Measurements from ENCODE around the gene C1QTNF3. TPM values are rescaled to one million over a fixed set of nuclear protein-coding genes. Genes with fewer than 3 reads are reported as not detected.

Gene C1QTNF3
- total RNA-seq, 1 experiment from 2014 or later: 12.9 TPM

DNA sequence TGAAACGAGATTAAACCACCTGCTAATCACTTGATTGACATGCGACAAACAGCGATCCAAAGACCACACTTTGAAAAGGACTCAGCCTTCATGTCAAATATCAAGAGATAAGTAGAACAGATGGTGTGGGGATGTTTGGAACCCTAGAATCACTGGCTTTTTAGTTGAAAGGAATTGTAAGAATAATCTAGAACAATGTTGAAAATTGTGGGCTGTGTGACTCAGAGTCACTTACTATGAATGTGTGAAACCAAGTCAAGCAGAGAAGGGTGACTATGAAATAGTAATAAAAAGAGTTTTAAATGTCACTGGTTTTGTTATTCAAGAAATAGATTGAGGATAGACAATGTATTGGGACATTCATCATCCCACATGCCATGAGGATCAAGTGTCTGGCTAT, 14.1 kb upstream of the C1QTNF3 start:
- H3K9me2 ChIP-seq (replicated peaks; ENCODE audit: insufficient read depth, low read length): no peaks in the 10 kb centered on the region; the same call in 1 of the 2 replicates
- H3K9me3 ChIP-seq (ENCODE audit: low read length): no peaks in the 10 kb centered on the region
- no peak overlapping the region for H2AFZ ChIP-seq (ENCODE audit: low read length)
- no peak overlapping the region for H3K27ac ChIP-seq (ENCODE audit: low read length)
- no peak overlapping the region for H3K9ac ChIP-seq (ENCODE audit: low read length)
- no peaks in the 10 kb centered on the region for H4K20me1 ChIP-seq (ENCODE audit: insufficient read depth, low read depth, low read length)
- no peaks in the 10 kb centered on the region for H3K79me2 ChIP-seq (ENCODE audit: low read length)
- H3K27me3 ChIP-seq (ENCODE audit: low read length): no peaks in the 10 kb centered on the region
- no peak overlapping the region for H3K4me3 ChIP-seq (ENCODE audit: low read length)
- no peaks in the 10 kb centered on the region for H3K4me1 ChIP-seq (ENCODE audit: low read length)
- H3K4me2 ChIP-seq (ENCODE audit: low read depth, low read length, poor library complexity, severe bottlenecking): no peak overlapping the region
- H3K36me3 ChIP-seq (ENCODE audit: insufficient read depth, low read length): no peaks in the 10 kb centered on the region
- no peak for DNase-seq

DNA sequence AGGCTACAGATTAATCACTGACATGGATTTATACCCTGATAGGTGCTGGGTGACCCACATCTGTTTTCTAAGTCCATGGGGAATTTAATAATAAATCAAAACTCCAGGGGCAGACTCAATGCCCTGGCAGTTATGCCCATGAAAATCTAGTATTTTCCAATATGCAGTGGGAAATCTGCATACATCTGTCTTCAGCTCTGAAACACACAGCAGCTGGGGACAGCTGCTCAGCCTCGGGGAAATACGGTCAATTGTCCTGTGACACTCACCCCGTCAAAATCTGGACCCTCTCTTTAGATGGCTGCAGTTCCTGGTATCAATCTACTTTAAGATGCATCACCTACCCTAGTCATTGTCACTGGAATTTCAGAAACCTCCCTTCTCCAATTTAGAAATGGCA, 12.7 kb upstream of the C1QTNF3 start:
- no peaks in the 10 kb centered on the region for H3K27me3 ChIP-seq (ENCODE audit: low read length)
- H3K27ac ChIP-seq (ENCODE audit: low read length): no peak overlapping the region
- H3K79me2 ChIP-seq (ENCODE audit: low read length): no peaks in the 10 kb centered on the region
- no peaks in the 10 kb centered on the region for H3K9me3 ChIP-seq (ENCODE audit: low read length)
- H3K4me3 ChIP-seq (ENCODE audit: low read length): no peak overlapping the region
- H4K20me1 ChIP-seq (ENCODE audit: insufficient read depth, low read depth, low read length): no peaks in the 10 kb centered on the region
- no peaks in the 10 kb centered on the region for H3K4me1 ChIP-seq (ENCODE audit: low read length)
- H3K4me2 ChIP-seq (ENCODE audit: low read depth, low read length, poor library complexity, severe bottlenecking): no peak overlapping the region
- H3K36me3 ChIP-seq (ENCODE audit: insufficient read depth, low read length): no peaks in the 10 kb centered on the region
- no peak overlapping the region for H3K9ac ChIP-seq (ENCODE audit: low read length)
- H2AFZ ChIP-seq (ENCODE audit: low read length): no peak overlapping the region
- no peak for DNase-seq
- no peaks in the 10 kb centered on the region; the same call in 1 of the 2 replicates for H3K9me2 ChIP-seq (replicated peaks; ENCODE audit: insufficient read depth, low read length)

DNA sequence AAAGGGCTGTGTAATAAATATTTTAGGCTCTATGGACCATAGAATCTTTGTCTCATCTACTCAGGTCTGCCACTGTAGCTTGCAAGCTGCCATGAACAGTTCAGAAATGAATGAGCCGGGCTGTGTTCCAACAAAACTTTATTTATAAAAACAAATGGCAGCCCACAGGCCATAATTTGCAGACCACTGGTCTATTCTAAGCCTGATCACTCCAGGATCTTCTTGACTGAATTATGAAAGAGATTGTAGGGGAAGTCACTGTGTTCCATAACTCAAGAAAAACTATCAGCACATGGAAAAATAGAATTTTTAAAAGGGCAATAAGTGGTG, 11.4 kb upstream of the C1QTNF3 start:
- H3K79me2 ChIP-seq (ENCODE audit: low read length): no peaks in the 10 kb centered on the region
- H3K4me2 ChIP-seq (ENCODE audit: low read depth, low read length, poor library complexity, severe bottlenecking): no peak overlapping the region
- H4K20me1 ChIP-seq (ENCODE audit: insufficient read depth, low read depth, low read length): no peaks in the 10 kb centered on the region
- no peaks in the 10 kb centered on the region for H3K36me3 ChIP-seq (ENCODE audit: insufficient read depth, low read length)
- H3K9me2 ChIP-seq (replicated peaks; ENCODE audit: insufficient read depth, low read length): no peaks in the 10 kb centered on the region; the same call in 1 of the 2 replicates
- no peak overlapping the region for H2AFZ ChIP-seq (ENCODE audit: low read length)
- no peak overlapping the region for H3K4me3 ChIP-seq (ENCODE audit: low read length)
- no peaks in the 10 kb centered on the region for H3K4me1 ChIP-seq (ENCODE audit: low read length)
- H3K27ac ChIP-seq (ENCODE audit: low read length): no peak overlapping the region
- H3K9ac ChIP-seq (ENCODE audit: low read length): no peak overlapping the region
- DNase-seq: no peak
- H3K9me3 ChIP-seq (ENCODE audit: low read length): no peaks in the 10 kb centered on the region
- no peaks in the 10 kb centered on the region for H3K27me3 ChIP-seq (ENCODE audit: low read length)

DNA sequence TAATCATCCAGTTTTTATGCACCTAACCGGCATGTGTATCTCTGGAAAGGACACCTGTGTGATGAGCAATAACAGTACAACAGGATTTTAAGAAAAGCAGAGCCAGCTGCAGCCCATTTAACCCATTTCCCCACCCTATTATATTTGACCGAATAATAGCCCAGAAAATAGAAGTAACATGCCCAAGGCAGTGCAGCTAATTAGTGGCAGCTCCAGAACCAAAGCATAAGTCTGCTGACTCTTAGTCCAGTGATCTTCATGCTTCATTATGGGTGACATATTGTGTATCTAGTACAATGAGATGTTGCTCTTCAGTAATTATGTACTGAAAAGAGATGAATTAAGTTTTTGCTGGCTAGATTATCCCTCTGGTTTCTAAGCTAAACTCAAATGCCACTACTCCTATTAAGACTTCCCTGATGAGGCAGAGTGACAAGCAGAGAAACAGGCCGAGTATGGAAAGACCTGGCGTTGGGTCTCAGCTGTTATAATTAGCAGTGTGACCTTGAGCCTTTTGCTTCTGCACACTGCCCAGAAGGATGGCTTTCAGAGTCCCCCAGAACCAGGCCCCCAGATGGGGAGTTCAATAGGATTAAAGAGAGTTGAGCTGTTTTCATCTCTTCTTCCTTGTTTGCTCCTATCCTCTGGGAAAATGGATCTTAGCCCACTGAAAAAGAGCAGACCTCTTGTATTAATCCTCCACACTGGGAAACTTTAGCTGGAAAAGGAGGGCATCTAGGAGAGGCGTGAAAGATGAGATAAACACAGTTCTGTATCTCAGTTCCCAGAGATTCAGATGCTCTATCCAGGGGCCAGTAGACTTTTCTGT, 10.8 kb upstream of the C1QTNF3 start:
- Histone ChIP-seq H4K20me1 (ENCODE audit: insufficient read depth, low read depth, low read length) (no peaks in the 10 kb centered on the region), H3K4me2 (ENCODE audit: low read depth, low read length, poor library complexity, severe bottlenecking) (no peak overlapping the region), H3K4me1 (ENCODE audit: low read length) (no peaks in the 10 kb centered on the region), H3K79me2 (ENCODE audit: low read length) (no peaks in the 10 kb centered on the region), H2AFZ (ENCODE audit: low read length) (no peak overlapping the region), H3K27ac (ENCODE audit: low read length) (no peak overlapping the region), H3K9me2 (replicated peaks; ENCODE audit: insufficient read depth, low read length) (no peaks in the 10 kb centered on the region; the same call in 1 of the 2 replicates), H3K27me3 (ENCODE audit: low read length) (no peaks in the 10 kb centered on the region), H3K9me3 (ENCODE audit: low read length) (no peaks in the 10 kb centered on the region), H3K9ac (ENCODE audit: low read length) (no peak overlapping the region), H3K4me3 (ENCODE audit: low read length) (no peak overlapping the region), H3K36me3 (ENCODE audit: insufficient read depth, low read length) (no peaks in the 10 kb centered on the region)
- DNase-seq: no peak

DNA sequence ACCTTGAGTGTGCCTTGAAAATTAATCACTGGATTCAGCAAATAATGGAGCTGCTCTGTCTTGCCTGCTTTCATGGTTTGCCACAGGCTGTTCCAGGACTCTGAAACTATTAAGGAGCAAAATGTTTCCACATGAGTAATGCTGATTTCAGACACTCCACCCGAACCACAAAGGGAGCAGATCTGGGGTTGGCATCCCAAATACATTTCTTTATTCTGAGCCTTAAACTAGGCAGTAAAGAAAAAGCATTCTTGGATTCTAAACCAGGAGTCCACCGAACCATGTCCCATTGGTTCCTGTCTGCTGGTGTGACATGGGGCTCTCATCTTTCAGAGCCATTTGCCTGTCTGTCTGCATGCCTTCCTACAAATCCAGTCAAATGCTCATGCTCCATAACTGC, 10.1 kb upstream of the C1QTNF3 start:
- H3K36me3 ChIP-seq (ENCODE audit: insufficient read depth, low read length): no peaks in the 10 kb centered on the region
- no peak overlapping the region for H3K4me3 ChIP-seq (ENCODE audit: low read length)
- H3K4me2 ChIP-seq (ENCODE audit: low read depth, low read length, poor library complexity, severe bottlenecking): no peak overlapping the region
- no peaks in the 10 kb centered on the region for H4K20me1 ChIP-seq (ENCODE audit: insufficient read depth, low read depth, low read length)
- no peaks in the 10 kb centered on the region; the same call in 1 of the 2 replicates for H3K9me2 ChIP-seq (replicated peaks; ENCODE audit: insufficient read depth, low read length)
- no peak overlapping the region for H2AFZ ChIP-seq (ENCODE audit: low read length)
- H3K9ac ChIP-seq (ENCODE audit: low read length): no peak overlapping the region
- H3K79me2 ChIP-seq (ENCODE audit: low read length): no peaks in the 10 kb centered on the region
- no peaks in the 10 kb centered on the region for H3K27me3 ChIP-seq (ENCODE audit: low read length)
- DNase-seq: no peak
- no peaks in the 10 kb centered on the region for H3K4me1 ChIP-seq (ENCODE audit: low read length)
- no peak overlapping the region for H3K27ac ChIP-seq (ENCODE audit: low read length)
- no peaks in the 10 kb centered on the region for H3K9me3 ChIP-seq (ENCODE audit: low read length)

DNA sequence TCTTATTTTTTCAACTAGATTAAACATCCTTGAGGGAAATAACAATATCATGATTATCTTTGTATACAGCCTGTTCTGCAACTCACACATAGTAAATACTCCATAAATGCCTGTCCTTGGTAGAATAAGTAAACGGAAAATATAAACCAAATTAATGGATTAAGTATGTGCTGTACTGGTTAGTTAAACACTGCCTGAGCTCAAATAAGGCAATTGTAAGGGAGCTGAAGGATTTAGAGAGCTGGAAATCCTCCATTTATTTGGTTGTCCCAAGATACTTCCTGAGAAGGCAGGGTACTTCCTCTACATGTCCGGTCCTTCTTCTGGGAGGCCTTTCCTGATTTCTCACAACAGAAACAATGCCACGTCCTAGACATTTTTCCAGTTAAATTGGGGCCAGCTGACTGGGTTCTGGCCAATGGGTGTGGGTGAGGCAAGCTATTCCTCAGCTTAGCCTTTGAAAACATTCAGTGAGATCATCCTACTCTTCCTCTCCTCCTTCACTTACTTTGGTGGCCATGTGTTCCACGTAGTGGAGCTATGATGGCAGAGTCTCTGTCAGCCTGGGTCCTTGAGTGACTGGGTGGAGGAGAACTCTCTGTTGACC, 8.5 kb upstream of the C1QTNF3 start:
- H3K9me3 ChIP-seq (ENCODE audit: low read length): no peaks in the 10 kb centered on the region
- no peaks in the 10 kb centered on the region for H3K79me2 ChIP-seq (ENCODE audit: low read length)
- no peak for DNase-seq
- H3K27ac ChIP-seq (ENCODE audit: low read length): no peak overlapping the region
- no peak overlapping the region for H3K9ac ChIP-seq (ENCODE audit: low read length)
- no peaks in the 10 kb centered on the region for H4K20me1 ChIP-seq (ENCODE audit: insufficient read depth, low read depth, low read length)
- no peak overlapping the region for H2AFZ ChIP-seq (ENCODE audit: low read length)
- H3K9me2 ChIP-seq (replicated peaks; ENCODE audit: insufficient read depth, low read length): no peaks in the 10 kb centered on the region; the same call in 1 of the 2 replicates
- no peaks in the 10 kb centered on the region for H3K27me3 ChIP-seq (ENCODE audit: low read length)
- no peak overlapping the region for H3K4me2 ChIP-seq (ENCODE audit: low read depth, low read length, poor library complexity, severe bottlenecking)
- no peaks in the 10 kb centered on the region for H3K36me3 ChIP-seq (ENCODE audit: insufficient read depth, low read length)
- H3K4me3 ChIP-seq (ENCODE audit: low read length): no peak overlapping the region
- no peaks in the 10 kb centered on the region for H3K4me1 ChIP-seq (ENCODE audit: low read length)

DNA sequence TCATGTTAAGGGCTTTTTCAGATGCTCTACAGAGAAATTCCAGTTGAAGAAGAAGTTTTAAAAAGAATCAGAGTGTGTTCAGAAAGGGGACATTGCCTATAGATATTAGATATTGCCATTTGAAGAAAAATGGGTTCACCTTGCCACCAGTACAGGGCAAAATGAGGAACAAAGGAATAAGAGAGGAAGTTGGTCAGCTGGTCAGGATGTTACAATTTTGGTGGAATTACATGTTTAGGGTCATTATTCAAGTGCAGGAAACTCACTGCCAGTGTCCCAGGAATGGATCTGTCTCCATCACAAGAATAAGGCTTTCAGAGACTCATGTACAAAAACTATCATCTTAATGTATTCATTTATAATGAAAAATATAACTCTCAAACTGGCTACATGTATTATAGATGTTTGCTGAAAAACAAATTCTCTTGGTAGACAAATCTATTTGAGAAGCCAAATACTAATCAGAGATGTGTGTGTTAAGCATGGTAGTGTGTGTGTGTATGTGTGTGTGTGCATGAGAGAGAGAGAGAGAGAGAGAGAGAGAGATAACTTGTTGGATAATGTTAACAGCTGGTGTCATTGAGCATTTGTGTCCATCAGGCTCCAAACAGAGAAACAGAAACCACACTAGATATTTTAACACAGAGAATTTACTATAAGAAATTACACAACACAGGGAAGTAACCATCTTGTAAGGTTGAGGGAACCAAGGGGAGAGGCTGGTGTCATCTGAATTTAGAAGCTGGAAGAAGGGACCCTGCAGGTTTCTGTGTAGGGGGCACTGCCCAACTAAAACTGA, 5.0 kb upstream of the C1QTNF3 start:
- H3K4me1 ChIP-seq (ENCODE audit: low read length): no peaks in the 10 kb centered on the region
- H3K4me2 ChIP-seq (ENCODE audit: low read depth, low read length, poor library complexity, severe bottlenecking): no peak overlapping the region
- H3K9ac ChIP-seq (ENCODE audit: low read length): no peak overlapping the region
- no peaks in the 10 kb centered on the region for H4K20me1 ChIP-seq (ENCODE audit: insufficient read depth, low read depth, low read length)
- H3K4me3 ChIP-seq (ENCODE audit: low read length): no peak overlapping the region
- no peaks in the 10 kb centered on the region; the same call in 1 of the 2 replicates for H3K9me2 ChIP-seq (replicated peaks; ENCODE audit: insufficient read depth, low read length)
- H3K79me2 ChIP-seq (ENCODE audit: low read length): no peaks in the 10 kb centered on the region
- no peaks in the 10 kb centered on the region for H3K27me3 ChIP-seq (ENCODE audit: low read length)
- H3K36me3 ChIP-seq (ENCODE audit: insufficient read depth, low read length): no peaks in the 10 kb centered on the region
- no peaks in the 10 kb centered on the region for H3K9me3 ChIP-seq (ENCODE audit: low read length)
- no peak overlapping the region for H2AFZ ChIP-seq (ENCODE audit: low read length)
- no peak overlapping the region for H3K27ac ChIP-seq (ENCODE audit: low read length)
- DNase-seq: no peak

DNA sequence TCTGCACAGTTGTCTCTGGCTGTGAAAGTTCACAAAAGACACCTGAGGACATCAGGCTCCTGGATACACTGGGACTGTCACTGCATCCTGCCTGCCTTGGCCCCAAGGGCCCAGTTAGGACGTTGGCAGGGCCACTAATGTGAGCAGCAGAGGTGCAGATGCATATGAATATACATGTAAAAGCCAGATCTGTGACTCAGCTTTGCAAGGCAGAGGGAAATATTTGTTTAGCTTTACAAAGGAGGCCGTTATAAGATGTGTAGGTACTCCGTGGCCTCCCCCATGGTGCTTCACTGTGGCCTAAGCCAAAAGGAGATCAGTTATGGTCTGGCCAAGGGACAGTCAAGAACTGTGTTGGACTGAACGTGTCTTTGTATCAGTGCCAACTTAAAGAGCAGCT, 4.1 kb upstream of the C1QTNF3 start:
- Histone ChIP-seq H3K27ac (ENCODE audit: low read length) (no peak overlapping the region), H3K27me3 (ENCODE audit: low read length) (no peaks in the 10 kb centered on the region), H3K79me2 (ENCODE audit: low read length) (no peaks in the 10 kb centered on the region), H3K36me3 (ENCODE audit: insufficient read depth, low read length) (no peaks in the 10 kb centered on the region), H3K4me1 (ENCODE audit: low read length) (no peaks in the 10 kb centered on the region), H2AFZ (ENCODE audit: low read length) (no peak overlapping the region), H3K4me2 (ENCODE audit: low read depth, low read length, poor library complexity, severe bottlenecking) (no peak overlapping the region), H3K9me2 (replicated peaks; ENCODE audit: insufficient read depth, low read length) (no peaks in the 10 kb centered on the region; the same call in 1 of the 2 replicates), H3K9ac (ENCODE audit: low read length) (no peak overlapping the region), H3K4me3 (ENCODE audit: low read length) (no peak overlapping the region), H4K20me1 (ENCODE audit: insufficient read depth, low read depth, low read length) (no peaks in the 10 kb centered on the region), H3K9me3 (ENCODE audit: low read length) (no peaks in the 10 kb centered on the region)
- no peak for DNase-seq

All from Karpas-422 (cell line).